UCSD-AML1 (cell line): Measurements from ENCODE around the gene RIC8B.
"Not testable (repeated sequence)": the region's sequence is repeated elsewhere in the genome, so short reads cannot be mapped to it uniquely, and the experiment has no call there.

Experiments used
- DNase-seq: peaks from one replicate; lab custom pipeline; 2025; ENCODE audit not compliant: unreplicated experiment; lab: John Stamatoyannopoulos, UW

Gene RIC8B

DNA sequence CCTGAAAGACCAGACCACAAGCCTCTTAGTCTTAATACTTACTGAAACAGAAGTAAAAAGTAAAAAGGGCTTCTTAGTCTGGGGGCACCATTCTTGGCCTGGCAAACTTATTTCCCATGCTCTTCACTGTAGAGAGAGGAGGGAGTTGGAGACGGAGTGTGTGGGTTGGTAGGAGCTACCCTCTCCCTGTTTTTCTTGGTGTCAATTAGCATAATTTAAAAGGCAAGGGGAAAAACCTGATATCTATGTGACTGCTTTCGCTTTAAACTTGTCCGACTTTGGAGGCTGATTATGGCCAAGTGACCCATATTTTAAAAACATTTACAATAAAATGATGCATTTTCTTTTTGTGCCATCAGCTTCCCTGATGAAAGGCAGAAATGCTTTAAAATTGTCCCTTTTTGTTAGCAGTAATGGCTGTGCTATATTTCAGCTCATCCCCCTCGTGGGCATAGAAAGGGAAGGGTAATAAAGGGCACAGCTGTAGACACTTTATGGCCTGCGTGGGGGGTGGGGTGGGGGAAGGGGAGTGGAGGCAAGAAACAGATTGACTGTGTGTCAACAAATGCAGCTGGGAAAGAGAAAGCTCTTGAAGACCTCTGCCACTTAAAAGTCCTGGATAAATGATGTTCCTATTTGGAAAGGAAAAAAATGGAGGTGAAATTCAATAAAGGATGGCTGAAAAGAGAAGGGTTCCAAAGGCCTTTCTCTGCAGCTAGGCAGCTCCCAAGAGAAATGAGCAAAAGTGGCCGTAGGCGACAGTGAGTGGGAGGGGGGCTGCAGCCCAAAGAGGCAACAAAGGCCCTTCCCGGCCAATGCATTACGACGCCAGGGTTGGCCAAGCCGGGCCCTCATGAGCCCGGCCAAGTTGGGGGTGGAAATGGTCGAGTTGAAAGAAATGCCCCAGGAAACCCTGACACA is 123.8 kb downstream of the RIC8B start:
- DNase-seq = no peak

- no peak for DNase-seq
These were observed 126.1 kb downstream of the RIC8B start for GRCh38 chr12:106900554-106900953.

DNA sequence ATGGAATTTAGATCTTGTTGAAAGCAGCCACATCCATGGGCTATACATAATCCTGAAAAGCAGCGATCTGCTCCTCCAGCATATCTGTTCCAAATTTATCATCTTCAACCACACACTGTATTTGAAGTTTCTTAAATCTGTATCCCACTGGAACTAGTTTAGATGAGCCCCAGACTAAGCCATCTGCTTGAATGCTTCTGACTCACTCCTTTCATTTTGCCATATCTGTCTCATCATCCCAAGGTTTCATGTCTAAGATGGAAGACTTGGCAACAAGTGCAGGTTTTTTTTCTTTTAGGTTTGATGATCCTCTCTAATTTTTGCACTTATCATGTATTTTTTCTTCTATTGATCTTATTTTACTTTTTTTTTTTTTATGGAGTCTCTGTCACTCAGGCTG is 126.8 kb downstream of the RIC8B start:
- DNase-seq = no peak

GRCh38 chr12:106902053-106902452 is 127.6 kb downstream of the RIC8B start:
- DNase-seq = no peak

GRCh38 chr12:106903241-106903945 is 128.9 kb downstream of the RIC8B start:
- DNase-seq = no peak

- no peak for DNase-seq
These were observed 132.2 kb downstream of the RIC8B start for GRCh38 chr12:106906715-106907114.

DNA sequence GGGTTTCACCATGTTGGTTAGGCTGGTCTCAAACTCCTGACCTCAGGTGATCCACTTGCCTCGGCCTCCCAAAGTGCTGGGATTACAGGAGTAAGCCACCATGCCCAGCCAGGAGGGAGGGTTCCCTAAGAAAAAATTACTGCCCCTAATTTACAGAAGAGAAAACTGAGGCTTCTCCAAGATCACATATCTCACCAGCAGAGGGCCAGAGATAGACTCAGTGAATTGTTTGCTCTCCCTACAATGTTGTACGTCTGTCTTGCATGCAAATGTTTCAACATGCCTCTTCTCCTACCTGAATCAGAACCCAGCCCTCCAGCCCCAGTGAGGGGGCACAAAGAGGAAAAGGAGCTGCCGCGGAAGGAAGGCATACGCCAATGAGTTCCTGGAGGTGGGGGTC is 132.9 kb downstream of the RIC8B start:
- DNase-seq = no peak

DNA sequence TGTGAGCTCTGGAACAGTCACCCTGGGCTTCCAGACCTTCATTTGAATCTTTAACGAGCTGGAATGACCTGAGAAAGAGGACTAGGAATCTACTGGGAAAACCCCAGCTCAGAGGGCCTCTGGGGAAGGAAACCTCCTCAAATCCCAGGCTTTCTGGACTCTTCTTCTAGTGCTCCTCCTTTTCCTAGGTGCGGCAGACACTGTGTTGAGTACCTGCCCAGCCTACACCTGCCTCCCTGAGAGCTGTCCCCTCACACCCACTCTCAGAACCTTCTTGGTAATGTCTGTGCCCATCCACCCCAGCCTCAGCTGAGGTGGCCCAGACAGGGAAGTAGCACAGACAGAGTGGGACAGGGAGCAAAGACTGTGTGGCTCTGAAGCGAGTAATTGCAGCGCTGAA is 133.4 kb downstream of the RIC8B start:
- DNase-seq = no peak

- DNase-seq = no peak
These were observed 134.1 kb downstream of the RIC8B start for GRCh38 chr12:106908561-106908960.

GRCh38 chr12:106910202-106910601 is 135.7 kb downstream of the RIC8B start:
- DNase-seq = no peak

- DNase-seq = no peak
These were observed 137.1 kb downstream of the RIC8B start for GRCh38 chr12:106911581-106911980.

DNA sequence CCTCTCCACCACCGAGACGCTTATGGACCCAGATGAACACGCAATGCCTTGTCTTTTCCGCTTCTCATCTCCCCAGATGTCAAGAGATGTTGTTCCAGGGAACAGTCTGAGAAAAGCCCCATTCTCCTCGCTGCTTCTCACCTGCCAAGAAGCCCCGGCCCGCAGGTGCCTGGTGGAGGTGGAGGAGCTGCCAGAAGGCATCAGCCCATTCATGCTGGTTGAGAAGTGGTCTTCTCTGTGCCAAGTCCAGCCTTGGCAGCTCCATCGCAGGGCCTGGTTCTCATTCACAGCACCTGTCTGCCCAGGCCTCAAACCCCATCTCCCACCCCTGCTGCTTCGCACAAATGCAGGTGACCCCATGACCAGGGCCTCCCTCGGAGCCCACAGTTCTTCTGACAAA is 139.0 kb downstream of the RIC8B start:
- DNase-seq = no peak

GRCh38 chr12:106914796-106915634 is 140.5 kb downstream of the RIC8B start:
- no peak for DNase-seq

- DNase-seq = no peak
These were observed 141.1 kb downstream of the RIC8B start for GRCh38 chr12:106915635-106916026.

- DNase-seq = no peak
These were observed 143.0 kb downstream of the RIC8B start for GRCh38 chr12:106917503-106917902.

- no peak for DNase-seq
These were observed 144.3 kb downstream of the RIC8B start for GRCh38 chr12:106918746-106919145.

GRCh38 chr12:106919910-106920544 is 145.5 kb downstream of the RIC8B start:
- no peak for DNase-seq

DNA sequence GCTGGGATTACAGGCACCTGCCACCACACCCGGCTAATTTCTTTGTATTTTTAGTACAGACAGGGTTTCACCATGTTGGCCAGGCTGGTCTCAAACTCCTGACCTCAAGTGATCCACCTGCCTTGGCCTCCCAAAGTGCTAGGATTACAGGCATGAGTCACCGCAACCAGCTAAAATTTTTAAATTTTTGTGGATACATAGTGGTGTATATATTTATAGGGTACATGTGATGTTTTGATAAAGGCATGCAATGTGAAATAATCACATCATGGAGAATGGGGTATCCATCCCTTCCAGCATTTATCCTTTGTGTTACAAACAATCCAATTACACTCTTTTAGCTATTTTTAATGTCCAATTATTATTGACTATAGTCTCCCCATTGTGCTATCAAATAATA is 147.5 kb downstream of the RIC8B start:
- DNase-seq = not testable (repeated sequence)

DNA sequence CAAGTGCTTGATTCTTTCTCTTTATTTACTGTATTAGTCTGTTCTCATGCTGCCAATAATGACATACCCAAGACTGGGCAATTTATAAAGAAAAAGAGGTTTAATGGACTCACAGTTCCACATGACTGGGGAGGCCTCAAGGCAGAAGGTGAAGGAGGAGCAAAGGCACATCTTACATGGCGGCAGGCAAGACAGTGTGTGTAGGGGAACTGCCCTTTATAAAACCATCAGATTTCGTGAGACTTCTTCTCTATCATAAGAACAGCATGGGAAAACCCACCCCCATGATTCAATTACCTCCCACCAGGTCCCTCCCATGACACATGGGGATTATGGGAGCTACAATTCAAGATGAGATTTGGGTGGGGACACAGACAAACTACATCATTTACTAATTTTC is 149.1 kb downstream of the RIC8B start:
- not testable (repeated sequence) for DNase-seq

GRCh38 chr12:106924268-106924861 is 149.9 kb downstream of the RIC8B start:
- DNase-seq = no peak

DNA sequence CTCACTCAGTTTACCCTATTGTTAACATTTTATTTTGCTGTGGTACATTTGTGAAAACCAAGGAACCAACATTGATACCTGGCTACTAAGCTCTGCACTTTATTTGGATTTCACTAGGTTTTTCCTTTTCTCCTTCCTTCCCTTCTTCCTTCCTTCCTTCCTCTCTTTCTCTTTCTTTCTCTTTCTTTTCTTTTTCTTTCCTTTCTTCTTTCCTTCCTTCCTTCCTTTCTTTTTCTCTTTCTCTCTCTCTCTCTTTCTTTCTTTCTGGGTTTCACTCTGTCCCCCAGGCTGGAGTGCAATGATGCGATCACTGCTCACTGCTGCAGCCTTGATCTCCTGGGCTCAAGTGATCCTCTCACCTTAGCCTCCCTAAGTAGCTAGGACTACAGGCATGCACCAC is 152.2 kb downstream of the RIC8B start:
- DNase-seq = no peak
